Measurements from ENCODE around the gene CCDC39. TPM values are rescaled to one million over a fixed set of nuclear protein-coding genes. Genes with fewer than 3 reads are reported as not detected.

CCDC39 gene
- polyA plus RNA-seq, 1 donor (not counting 4 experiments of a cell fraction or from before 2014, with no cell fraction given), result not detected

DNA sequence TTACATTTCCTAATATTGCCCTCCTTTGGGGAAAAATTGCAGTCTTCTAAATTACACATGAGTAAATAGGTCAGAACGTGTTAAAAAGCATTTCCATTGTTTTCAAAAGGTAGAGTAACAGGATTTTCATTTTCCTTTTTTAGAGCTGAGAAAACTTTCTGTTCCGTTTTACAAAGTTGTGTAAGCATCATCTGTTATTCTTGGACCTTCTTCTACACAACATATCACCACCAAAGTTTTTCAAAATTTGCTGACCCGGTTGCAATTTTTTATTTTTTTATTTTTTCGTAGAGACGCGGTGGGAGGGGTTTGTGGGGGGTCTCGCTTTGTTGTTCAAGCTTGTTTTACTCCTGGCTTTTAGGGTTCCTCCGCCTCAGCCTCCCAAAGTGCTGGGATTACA is 1.1 kb downstream of the CCDC39 start:
- TF ChIP-seq EZH2 (IDR thresholded peaks at IDR 0.05; ENCODE audit: low read length), result no peak
- TF ChIP-seq CTCF (optimal IDR thresholded peaks at IDR 0.05 in 1 of 3, IDR thresholded peaks at IDR 0.05 in 1 of 3, conservative IDR thresholded peaks at IDR 0.05 in 1 of 3; ENCODE audit: extremely low read depth in 1 of 3, insufficient read depth in 2 of 3, low read length in 3 of 3), result no peak
- H3K9me3 ChIP-seq (ENCODE audit: control insufficient read depth, low read depth, low read length), result no peaks in the 10 kb centered on the region
- no peak overlapping the region for H2AFZ ChIP-seq (ENCODE audit: control insufficient read depth, low read length)
- no peaks in the 10 kb centered on the region for H3K36me3 ChIP-seq (ENCODE audit: control insufficient read depth in 2 of 2, extremely low read depth in 1 of 2, insufficient read depth in 2 of 2, low read length in 2 of 2)
- H3K27me3 ChIP-seq (ENCODE audit: control insufficient read depth, extremely low read depth, insufficient read depth, low read length), result no peaks in the 10 kb centered on the region
- H3K4me1 ChIP-seq (ENCODE audit: control insufficient read depth, extremely low read depth, insufficient read depth, low read length), result peaks cover 5% of the 10 kb centered on the region
- H3K27ac ChIP-seq (ENCODE audit: control insufficient read depth, insufficient read depth, low read length), result no peak overlapping the region
- H4K20me1 ChIP-seq (ENCODE audit: control insufficient read depth, extremely low read depth, insufficient read depth, low read length), result no peaks in the 10 kb centered on the region
- no peak overlapping the region for H3K9ac ChIP-seq (ENCODE audit: control insufficient read depth, extremely low read depth, insufficient read depth, low read length)
- no peak overlapping the region for H3K4me2 ChIP-seq (ENCODE audit: control insufficient read depth, extremely low read depth, insufficient read depth, low read depth, low read length)
- no peak overlapping the region for H3K4me3 ChIP-seq (ENCODE audit: control insufficient read depth in 2 of 3, extremely low read depth in 1 of 3, insufficient read depth in 2 of 3, low read depth in 1 of 3, low read length in 3 of 3)
- FAIRE-seq, result no peak
- DNase-seq (ENCODE audit: low read depth, low spot score), result no peak
- dilution Hi-C loops (cut with MboI; ENCODE audit: extremely low pct_ligation_motif_present, low sequenced_read_pairs), result no loop called here
- no peaks in the 10 kb centered on the region for H3K79me2 ChIP-seq (ENCODE audit: control insufficient read depth, insufficient read depth, low read length)
- H3K9me1 ChIP-seq (ENCODE audit: control insufficient read depth, extremely low read depth, insufficient read depth, low read length), result no peaks in the 10 kb centered on the region

- Histone ChIP-seq H2AFZ (ENCODE audit: control insufficient read depth, low read length) (no peak overlapping the region), H3K9ac (ENCODE audit: control insufficient read depth, extremely low read depth, insufficient read depth, low read length) (no peak overlapping the region), H3K79me2 (ENCODE audit: control insufficient read depth, insufficient read depth, low read length) (no peaks in the 10 kb centered on the region), H3K4me3 (ENCODE audit: control insufficient read depth in 2 of 3, extremely low read depth in 1 of 3, insufficient read depth in 2 of 3, low read depth in 1 of 3, low read length in 3 of 3) (no peak overlapping the region), H4K20me1 (ENCODE audit: control insufficient read depth, extremely low read depth, insufficient read depth, low read length) (no peaks in the 10 kb centered on the region), H3K27me3 (ENCODE audit: control insufficient read depth, extremely low read depth, insufficient read depth, low read length) (no peaks in the 10 kb centered on the region), H3K9me1 (ENCODE audit: control insufficient read depth, extremely low read depth, insufficient read depth, low read length) (no peaks in the 10 kb centered on the region), H3K4me1 (ENCODE audit: control insufficient read depth, extremely low read depth, insufficient read depth, low read length) (no peaks in the 10 kb centered on the region), H3K9me3 (ENCODE audit: control insufficient read depth, low read depth, low read length) (no peaks in the 10 kb centered on the region), H3K27ac (ENCODE audit: control insufficient read depth, insufficient read depth, low read length) (no peak overlapping the region), H3K36me3 (ENCODE audit: control insufficient read depth in 2 of 2, extremely low read depth in 1 of 2, insufficient read depth in 2 of 2, low read length in 2 of 2) (no peaks in the 10 kb centered on the region), H3K4me2 (ENCODE audit: control insufficient read depth, extremely low read depth, insufficient read depth, low read depth, low read length) (no peak overlapping the region)
- FAIRE-seq (no peak), DNase-seq (ENCODE audit: low read depth, low spot score) (no peak)
- dilution Hi-C loops (cut with MboI; ENCODE audit: extremely low pct_ligation_motif_present, low sequenced_read_pairs), result no loop called here
- TF ChIP-seq CTCF (optimal IDR thresholded peaks at IDR 0.05 in 1 of 3, IDR thresholded peaks at IDR 0.05 in 1 of 3, conservative IDR thresholded peaks at IDR 0.05 in 1 of 3; ENCODE audit: extremely low read depth in 1 of 3, insufficient read depth in 2 of 3, low read length in 3 of 3) (no peak), EZH2 (IDR thresholded peaks at IDR 0.05; ENCODE audit: low read length) (no peak)
Measured at GRCh38 chr3:180661444-180661843, 17.8 kb downstream of the CCDC39 start.

All from keratinocyte (primary cell).